GM12878 (cell line): ENCODE measurements around the gene RPL36. TPM values are rescaled to one million over a fixed set of nuclear protein-coding genes. Genes with fewer than 3 reads are reported as not detected.
A peak's percentile ranks its signal among the peaks of the same experiment; 100 is the strongest.

Experiments
- BCL11A ChIP-seq: IDR thresholded peaks from 2 replicates; pipeline ENCODE4 v1.6.1; 2011; ENCODE audit warnings: low read depth, low read length
- CBFB ChIP-seq: IDR thresholded peaks from 2 replicates; pipeline ENCODE4 v1.6.1; 2016; ENCODE audit warnings: antibody characterized with exemption, low read depth
- CHD1 ChIP-seq: IDR thresholded peaks from 2 replicates; pipeline ENCODE4 v1.6.1; 2012; ENCODE audit warnings: low read depth, low read length, improper control_type of control experiment
- E4F1 ChIP-seq: fragments of 450-650 bp; IDR thresholded peaks from 2 replicates; pipeline ENCODE4 v1.6.1; 2018; ENCODE audit warnings: borderline replicate concordance, mild to moderate bottlenecking; ENCODE audit not compliant: partially characterized antibody
- HDGF ChIP-seq: fragments of 450-650 bp; IDR thresholded peaks from 2 replicates; pipeline ENCODE4 v1.6.1; 2016; ENCODE audit warnings: antibody characterized with exemption
- HSF1 ChIP-seq: fragments of 150-350 bp; IDR thresholded peaks from 2 replicates; pipeline ENCODE4 v1.6.1; 2014; ENCODE audit warnings: mild to moderate bottlenecking, low read depth, low read length
- IRF3 ChIP-seq: fragments of 450-650 bp; IDR thresholded peaks from 2 replicates; pipeline ENCODE4 v1.6.1; 2014; ENCODE audit warnings: mild to moderate bottlenecking
- MEF2B ChIP-seq: fragments of 450-650 bp; IDR thresholded peaks from 2 replicates; pipeline ENCODE4 v1.6.1; 2018; ENCODE audit warnings: mild to moderate bottlenecking, moderate library complexity; ENCODE audit not compliant: partially characterized antibody, poor library complexity, severe bottlenecking
- NR2C2 ChIP-seq: IDR thresholded peaks from 2 replicates; pipeline ENCODE4 v1.6.1; 2011; ENCODE audit warnings: borderline replicate concordance, low read depth; ENCODE audit not compliant: control insufficient read depth, insufficient read length
- RCOR1 ChIP-seq: conservative IDR thresholded peaks from 2 replicates; pipeline ENCODE4 v1.6.1; 2012; ENCODE audit warnings: low read depth, low read length, improper control_type of control experiment
- YBX1 ChIP-seq: fragments of 450-650 bp; IDR thresholded peaks from 2 replicates; pipeline ENCODE4 v1.6.1; 2016; ENCODE audit warnings: antibody characterized with exemption
- ZNF592 ChIP-seq: fragments of 450-650 bp; IDR thresholded peaks from 2 replicates; pipeline ENCODE4 v1.6.1; 2017; ENCODE audit warnings: mild to moderate bottlenecking, moderate library complexity
- ZNF687 ChIP-seq: fragments of 450-650 bp; IDR thresholded peaks from 2 replicates; pipeline ENCODE4 v1.6.1; 2017; ENCODE audit warnings: mild to moderate bottlenecking, moderate library complexity
- polyA plus RNA-seq, 11 experiments: library from polyadenylated mRNA; depleted of rRNA in 4 of 11; unstranded in 6 of 11; stranded (reverse) in 5 of 11; fragments of >200 nt; fragmentation: Nextera tagmentation in 4 of 11; fragmentation: Illumina TruSeq in 1 of 11; extraction: Ambion mirVana in 4 of 11; extraction: Trizol in 1 of 11; gene quantifications; 1 replicate in 1 of 11; 2 replicates in 10 of 11; pipeline versions ENCODE4 v1.2.1 to v1.2.3, GENCODE V29; 2011 to 2016; ENCODE audit warnings: inconsistent platforms in 2 of 11, missing spikeins in 2 of 11, low read depth in 1 of 11
- total RNA-seq, 4 experiments: library from RNA; depleted of rRNA in 3 of 4; stranded (reverse); fragments of >200 nt in 3 of 4; fragmentation: Illumina TruSeq in 1 of 4; extraction: Trizol in 1 of 4; gene quantifications; 2 replicates each; pipeline versions ENCODE4 v1.2.1 to v1.2.3, GENCODE V29; 2013 to 2021

RPL36 gene
- total and polyA plus RNA-seq, 10 of the 15 experiments (the other 5 are each of a cell fraction or from before 2014, with no cell fraction given) = 374 to 4,942 (median 2,053) TPM

- TF ChIP-seq HSF1 (peak; percentile 66; the same call in 1 of the 2 replicates), HDGF (no peak), YBX1 (no peak), CHD1 (0 out of 2 replicates have a peak, but pooled peaks have one; percentile 52), MEF2B (peak; percentile 66), IRF3 (no peak), CBFB (peak; percentile 94), E4F1 (no peak), RCOR1 (0 out of 2 replicates have a peak, but pooled peaks have one; percentile 20), ZNF687 (peak; percentile 95), ZNF592 (0 out of 2 replicates have a peak, but pooled peaks have one; percentile 56), BCL11A (no peak), NR2C2 (no peak)
Measured at GRCh38 chr19:5690125-5690954, at the start of gene RPL36 (continued).
